ENCODE results near the gene LRRFIP1.
A peak's percentile ranks its signal among the peaks of the same experiment; 100 is the strongest.

The LRRFIP1 gene

DNA sequence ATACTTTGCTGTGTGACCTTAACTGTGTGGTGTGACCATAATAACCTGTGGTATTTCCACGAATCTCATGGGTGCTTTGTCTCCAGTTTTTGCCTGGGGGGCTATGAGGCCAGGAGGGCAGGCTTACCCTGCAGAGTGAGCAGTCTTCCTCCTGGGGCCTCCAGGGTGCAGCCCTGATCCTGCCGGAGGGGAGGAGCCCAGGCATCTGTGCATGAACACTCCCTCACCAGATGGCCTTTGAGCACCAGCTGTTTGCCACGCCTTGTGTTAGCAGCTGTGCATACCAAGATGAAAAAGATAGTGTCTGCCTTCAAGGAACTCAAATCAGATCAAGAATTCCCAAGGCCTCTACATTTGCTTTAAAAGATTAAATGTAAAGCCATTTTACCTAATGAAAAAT, 96.2 kb downstream of the LRRFIP1 start:
- DNase-seq (ENCODE audit: low spot score), result no peak

DNA sequence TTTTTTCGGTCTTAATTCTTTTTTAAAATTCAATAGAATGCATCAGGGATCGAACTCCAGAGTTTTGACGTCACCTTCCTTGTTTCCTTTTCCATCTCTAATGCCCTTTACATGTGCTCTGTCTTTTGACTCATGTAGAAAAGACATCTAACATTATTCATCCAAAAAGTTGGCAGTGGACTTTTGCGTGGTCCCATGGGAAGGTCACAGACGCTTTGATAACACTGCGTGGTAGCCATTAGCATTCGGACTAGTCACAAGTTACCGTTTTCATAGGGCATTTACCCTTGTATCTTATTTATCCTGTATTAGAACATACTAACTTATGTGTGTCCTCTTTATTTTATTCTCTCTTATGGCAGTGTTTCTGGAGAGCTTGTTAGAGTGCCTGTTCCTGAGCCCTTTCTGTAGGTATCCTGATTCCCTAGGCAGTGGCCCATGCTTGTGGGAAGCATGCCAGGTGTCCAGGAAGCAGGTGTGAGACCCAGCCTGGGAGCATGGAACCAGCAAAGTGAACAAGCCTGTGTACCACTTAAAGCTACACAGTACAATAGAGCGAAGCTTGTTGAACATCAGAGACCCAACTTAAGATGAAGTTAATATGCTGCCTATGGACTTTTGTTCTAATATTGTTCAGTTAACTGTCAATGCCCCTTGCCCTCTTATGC, 97.6 kb downstream of the LRRFIP1 start:
- no peak for DNase-seq (ENCODE audit: low spot score)

DNA sequence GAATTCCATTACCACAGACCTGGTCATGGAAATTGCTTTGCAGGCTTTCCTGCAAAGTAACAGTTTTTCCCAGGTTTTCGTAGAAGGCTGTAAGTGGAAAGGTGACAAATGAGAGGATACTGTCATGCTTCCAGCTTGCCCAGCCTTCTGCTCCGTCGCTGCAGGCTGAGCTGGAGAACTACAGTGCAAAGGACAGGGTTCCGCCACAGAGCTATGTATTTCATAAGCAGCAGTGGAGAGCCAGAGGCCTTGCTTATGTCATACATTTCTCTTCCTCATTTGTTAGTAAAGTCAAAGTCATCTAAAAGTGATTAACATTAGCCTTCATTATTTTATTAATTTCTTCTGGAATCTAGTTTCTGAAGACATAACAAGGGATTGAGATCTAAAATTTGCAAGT, 98.3 kb downstream of the LRRFIP1 start:
- no peak for DNase-seq (ENCODE audit: low spot score)

DNA sequence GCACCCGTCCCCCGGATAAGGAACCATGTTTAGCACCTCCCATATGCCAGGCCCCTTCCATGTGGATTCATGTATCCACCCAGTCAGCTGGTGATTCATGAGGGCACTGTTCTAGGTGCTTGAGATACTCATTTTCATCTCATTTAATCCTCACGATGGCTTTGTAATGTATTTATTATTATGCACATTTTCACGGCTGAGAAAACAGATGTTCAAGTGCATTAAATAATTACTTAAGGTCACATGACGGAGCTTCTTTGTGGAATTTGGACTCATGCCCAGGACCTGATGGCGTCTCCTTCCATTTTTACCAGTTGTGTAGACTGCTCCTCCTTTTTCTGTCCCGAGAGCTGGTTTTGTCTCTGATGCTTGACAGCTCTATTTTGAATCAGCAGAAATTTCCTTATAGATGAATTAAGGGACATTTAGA, 99.0 kb downstream of the LRRFIP1 start:
- no peak for DNase-seq (ENCODE audit: low spot score)

DNA sequence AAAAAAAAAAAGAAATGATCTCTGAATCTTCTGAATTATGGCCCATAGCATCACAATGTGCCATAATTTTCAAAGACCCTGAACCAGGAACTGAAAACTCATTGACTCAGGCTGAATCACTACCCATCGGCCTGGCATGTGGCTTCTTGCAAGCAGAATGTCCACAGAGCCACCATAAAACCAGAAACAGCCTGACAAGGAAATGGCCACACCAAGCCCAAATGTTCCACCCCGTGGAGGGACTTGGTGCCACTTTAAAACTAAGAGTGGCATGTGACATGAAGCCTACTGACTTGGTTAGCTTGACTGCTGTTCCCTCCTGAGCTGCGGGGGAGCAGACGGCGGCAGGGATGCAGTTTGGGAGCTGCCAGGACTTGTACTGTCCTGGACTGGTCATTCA, 100.0 kb downstream of the LRRFIP1 start:
- DNase-seq (ENCODE audit: low spot score), result no peak

DNA sequence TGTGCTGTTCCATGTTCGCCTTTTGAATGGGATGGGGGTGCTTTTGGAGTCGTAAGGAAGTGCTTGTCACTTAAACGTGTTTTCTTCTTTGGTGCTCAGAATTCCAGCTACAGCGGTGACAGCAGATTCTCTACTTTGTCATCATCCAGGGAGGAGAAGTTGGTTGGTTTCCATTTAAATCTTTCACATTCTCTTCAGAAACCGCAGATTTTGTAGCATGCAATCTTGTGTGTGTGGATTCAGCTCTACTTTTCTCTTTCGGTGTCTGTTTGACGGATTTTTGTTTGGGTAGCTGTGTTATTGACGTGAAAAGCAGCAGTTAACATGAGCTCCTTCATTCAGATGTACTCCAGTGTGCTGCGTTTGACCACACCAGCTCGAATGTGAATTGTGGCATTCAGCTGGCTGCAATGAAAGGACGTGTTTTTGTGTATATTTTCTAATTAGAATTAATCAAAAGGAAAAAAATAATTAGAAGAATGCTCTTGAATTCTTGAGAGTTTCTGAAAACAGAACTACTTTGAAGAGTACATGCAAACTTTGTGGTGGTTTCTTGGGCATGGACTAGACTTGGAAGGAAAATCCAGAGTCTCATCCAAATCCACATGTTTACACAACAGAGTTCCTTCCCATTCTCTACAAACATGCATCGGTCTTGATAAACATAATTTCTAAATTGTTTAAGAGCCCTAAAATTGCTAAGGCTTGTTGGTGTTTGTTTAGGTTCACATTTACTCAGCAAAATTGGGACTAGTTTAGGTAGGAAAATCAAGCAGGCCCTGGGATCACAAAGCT, 102.5 kb downstream of the LRRFIP1 start:
- DNase-seq (ENCODE audit: low spot score), result peak; percentile 65

DNA sequence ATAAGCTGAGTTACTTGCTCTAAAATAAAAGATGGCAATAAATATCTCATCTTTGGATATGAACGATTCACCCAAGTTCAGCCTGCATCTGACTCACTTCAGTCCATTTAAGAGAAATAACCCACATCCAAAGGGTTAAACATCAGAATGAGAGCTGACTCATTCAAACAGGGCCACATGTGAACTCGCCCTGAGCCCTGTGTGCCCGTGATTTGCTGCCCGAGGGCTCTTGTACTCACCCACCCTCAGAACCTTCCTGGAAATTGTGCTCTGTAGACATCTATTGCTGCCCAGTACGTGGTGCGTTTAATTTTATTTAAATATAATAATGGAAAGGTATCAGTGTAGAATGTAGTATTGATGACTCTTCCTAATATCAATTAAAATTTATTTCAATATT, 104.3 kb downstream of the LRRFIP1 start:
- peak; percentile 68 for DNase-seq (ENCODE audit: low spot score)

DNA sequence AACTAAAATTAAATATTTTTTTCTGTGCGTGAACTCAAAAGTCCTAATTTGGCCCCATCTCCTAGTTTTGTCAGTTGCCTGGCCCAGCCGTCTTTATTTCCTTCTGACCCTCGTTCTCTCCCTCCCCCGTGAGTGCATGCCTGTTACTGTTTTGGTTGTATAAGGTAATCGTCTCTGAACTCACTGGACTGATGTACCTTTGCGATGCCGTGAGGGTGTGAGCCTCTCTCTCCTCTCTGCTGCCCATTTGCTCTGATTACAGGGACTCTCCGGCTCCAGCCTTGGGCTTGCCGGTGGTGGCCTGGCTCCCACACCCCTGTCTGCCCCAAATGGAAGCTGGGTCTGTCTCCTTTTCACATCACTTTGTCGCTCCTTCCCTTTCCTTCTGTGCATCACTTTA, 104.7 kb downstream of the LRRFIP1 start:
- no peak for DNase-seq (ENCODE audit: low spot score)

DNA sequence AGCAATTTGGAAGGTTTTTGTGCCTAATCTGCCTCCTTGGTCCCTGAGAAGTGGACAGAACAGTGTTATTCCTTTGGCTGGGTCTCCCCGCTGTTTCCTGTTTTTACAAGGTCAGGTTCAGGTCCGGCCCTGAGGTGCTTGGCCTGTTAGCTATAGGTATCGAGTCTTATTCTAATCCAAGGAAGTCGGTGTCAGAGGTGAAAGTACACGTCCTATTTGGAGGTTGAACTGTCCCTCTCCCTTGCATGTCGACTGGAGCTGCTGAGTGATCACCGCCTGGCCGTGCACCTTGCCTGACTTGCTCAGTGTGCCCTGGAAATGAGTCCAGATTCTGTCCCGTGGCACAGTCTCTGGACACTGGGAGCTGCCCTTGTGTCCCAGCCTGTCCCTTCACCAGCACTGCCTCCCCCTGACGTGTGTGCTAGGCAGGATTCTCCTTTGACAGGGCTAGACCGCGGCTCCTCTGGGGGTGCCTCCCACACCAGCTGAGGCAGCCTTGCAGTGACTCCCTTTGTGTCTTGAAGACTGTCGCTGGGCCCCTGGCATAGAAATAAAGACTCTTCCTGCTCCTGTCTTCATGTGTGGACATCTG, 105.5 kb downstream of the LRRFIP1 start:
- no peak for DNase-seq (ENCODE audit: low spot score)

DNA sequence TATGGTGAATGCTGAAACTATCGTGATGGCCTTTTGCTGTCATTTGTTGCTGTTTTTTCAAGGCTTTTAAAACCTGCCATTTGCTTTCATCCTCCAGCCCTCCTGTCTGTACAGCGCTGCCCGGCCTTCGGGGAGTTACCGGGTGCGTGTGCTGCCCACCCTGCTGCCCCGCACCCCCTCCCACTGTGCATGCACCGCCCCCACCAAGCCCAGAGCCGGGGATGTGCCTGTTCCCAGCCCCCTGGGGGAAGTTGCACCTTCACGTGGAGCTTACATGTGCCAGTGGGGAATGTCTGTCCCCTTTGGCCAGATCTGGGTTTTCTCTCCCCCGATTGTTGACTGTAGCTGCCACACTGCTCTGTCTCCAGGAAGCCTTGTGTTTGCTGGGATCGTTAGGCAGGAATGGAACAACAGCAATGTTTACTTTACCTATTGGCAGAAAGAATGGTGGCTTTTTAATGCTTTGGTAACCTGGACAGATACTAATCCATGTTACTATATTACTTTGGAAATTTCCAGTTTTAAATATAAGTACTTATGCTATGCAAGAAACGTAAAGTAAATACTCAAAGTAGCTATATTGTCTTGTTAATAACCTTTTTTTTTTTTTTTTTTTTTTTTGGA, 106.4 kb downstream of the LRRFIP1 start:
- DNase-seq (ENCODE audit: low spot score), result no peak

DNA sequence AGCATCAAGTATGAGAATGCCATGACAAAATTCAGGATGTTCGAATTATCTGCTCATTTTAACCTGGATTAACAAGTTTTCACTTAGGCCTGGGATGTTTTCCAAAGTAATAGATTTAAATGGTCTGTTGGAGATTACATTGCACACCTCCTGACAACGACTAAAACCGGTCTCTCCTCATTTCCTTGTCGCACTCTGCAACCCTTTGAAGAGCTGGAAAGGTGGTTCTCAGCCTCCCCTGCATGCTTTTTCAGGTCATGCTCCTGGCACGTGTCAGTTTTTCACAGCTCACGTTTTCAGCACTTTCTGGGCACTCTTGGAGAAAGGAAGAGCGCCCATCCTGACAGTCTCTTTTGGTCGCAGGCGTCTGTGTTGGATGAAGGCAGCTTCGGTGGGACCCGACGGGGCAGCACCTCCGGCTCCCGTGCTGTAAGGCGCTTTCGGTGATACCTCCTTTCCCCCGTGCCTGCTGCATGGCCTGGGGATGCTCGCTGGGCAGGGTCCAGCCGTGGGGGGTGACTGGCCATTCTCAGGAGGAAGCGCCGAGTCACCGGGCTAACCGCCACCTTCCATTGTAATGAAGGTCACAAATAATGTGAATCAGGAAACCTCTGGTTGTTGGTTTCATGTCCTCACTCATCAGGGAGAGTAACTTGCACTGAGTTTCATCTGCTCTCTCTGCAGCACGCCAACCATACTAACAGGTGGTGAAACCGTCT, 107.7 kb downstream of the LRRFIP1 start:
- no peak for DNase-seq (ENCODE audit: low spot score)

DNA sequence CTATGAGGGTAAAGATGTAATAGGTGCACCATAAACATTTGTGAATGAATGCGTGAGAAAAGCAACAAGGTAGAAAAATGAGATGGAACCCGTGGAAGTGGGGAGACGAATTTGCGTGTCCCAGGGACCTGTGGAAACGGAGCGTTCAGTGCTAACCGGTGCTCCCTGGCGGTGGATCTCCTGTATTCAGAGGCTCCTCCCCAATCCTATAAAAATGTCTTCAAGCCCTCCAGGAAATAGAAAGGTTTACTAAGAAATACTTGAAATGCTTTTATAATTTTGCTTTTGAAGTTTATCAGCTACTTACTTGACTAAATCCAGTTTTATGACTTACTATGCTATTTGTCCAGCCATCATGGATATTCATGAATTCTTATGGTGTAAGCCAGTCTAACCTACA, 108.4 kb downstream of the LRRFIP1 start:
- no peak for DNase-seq (ENCODE audit: low spot score)

DNA sequence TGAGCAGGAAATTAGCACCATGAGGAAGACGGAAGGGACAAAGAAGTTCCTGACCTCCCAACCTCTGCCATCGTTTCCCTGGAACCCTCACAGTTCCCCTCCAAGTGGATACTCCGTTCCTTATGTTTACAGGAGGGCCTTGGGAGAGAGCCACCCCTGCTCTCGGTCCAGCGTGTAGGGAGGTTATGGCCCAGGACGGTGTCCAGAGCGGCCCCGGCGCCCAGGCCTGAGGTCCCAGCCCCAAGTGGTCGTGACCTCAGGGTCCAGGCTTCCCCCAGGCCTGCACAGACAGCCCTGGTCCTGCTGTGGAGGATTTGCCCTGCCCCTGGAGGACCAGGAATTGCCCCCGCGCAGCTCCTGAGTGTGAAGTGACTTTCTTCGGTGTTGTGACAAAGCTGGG, 109.4 kb downstream of the LRRFIP1 start:
- no peak for DNase-seq (ENCODE audit: low spot score)

DNA sequence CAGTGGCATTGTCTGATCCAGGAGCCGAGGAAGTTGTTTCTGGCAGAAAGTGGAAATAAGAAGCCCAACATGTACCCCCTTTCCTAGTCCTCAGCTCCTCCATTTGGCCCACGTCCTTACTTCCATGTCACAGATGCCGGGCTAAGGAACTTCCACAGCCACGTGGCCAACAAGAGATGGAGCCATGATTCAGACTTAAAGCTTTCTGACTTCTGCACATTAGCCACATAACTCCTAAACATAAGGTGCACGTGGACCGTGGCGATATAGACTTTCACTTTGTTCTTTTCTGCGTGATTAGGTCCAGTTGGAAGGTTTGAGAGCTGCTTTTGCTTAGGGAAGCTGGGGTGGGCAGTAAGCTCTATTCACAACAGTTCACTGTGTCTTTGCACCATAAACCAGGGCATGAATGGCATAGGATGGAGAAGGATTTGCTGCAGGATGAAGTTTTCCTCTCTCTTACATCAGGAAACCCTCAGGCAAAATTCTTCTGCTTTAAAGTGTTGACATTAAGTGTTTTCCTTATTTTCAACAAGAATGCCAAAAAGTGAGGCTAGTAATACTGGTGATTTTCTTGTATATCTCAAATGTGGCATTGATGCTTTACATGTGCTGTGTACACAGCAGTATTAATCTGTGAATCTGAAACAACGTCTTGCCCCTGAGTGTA, 109.9 kb downstream of the LRRFIP1 start:
- no peak for DNase-seq (ENCODE audit: low spot score)

DNA sequence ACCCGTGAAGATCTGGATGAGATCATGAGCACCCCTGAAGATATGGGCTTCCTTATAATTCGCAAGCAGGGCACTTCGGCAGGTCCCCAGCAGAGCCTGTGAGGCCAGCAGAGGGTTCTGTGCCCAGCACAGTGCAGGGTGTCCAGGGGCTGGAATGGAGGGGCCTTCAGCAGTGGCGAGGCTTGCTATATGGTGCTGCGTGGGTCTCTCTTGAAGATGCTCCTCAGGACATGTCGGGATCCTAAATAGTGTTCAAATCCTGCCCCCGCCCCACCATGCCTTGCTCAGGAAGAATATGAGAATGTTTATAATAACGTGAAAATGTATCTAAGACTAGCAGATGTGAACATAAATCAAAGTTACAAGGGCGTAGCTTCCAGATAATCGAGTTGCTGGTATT, 110.9 kb downstream of the LRRFIP1 start:
- DNase-seq (ENCODE audit: low spot score), result no peak

DNA sequence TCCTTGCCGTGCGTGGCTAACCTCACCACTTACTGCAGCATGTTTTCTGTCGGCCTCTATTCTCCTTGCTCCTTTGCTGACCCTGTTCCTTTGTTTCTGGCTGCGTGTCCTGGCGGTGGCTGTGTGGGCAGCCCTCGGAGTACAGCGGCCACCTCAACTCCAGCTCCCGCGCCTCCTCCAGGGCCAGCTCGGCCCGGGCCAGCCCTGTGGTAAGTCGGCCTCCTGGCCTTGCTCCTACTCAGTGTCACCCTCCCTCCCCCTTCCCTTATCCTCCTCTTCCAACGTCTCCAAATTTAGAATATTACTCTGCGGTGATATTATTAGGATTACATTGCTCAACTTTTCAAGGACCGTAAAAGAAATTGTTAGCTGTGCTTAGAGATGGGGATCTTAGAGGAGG, 111.7 kb downstream of the LRRFIP1 start:
- no peak for DNase-seq (ENCODE audit: low spot score)

DNA sequence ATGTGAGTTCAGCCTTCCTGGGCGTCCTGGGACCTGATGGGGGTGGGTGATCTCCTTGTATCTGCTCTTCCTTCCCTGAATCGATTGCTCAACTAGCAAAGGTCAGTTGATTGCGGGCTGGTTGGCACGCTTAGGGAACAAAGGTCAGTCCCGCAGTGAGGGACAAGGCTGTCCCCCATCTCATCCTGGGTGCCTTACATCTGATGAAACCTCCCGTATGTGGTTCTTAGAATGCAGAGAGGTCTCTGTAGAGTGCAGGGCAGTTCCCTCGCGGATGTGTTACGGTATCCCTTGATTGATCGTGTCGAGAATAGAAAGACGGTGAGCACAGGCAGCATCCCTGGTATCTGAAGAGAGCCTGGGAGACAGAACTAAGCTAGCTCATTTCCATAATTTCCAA, 114.8 kb downstream of the LRRFIP1 start:
- DNase-seq (ENCODE audit: low spot score), result no peak

DNA sequence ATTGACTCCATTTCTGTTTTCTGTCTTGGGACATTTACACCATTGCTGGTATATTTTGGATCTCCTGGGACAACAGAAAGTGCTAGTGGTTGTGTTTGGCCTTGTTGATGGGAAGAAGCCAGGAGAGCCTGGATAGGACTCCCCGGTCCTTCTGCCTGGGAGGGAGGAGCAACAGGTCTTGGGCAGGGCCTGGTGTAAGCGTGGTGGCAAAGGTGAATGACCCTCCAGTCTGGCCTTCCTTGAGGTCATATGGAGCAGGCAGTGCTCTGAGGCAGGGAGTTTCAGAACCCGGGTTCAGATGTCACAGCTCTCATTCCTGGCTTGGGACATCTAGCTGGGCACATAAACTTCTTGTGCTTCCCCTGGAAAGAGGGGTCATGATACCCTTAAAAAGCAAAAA, 115.2 kb downstream of the LRRFIP1 start:
- DNase-seq (ENCODE audit: low spot score), result no peak

DNA sequence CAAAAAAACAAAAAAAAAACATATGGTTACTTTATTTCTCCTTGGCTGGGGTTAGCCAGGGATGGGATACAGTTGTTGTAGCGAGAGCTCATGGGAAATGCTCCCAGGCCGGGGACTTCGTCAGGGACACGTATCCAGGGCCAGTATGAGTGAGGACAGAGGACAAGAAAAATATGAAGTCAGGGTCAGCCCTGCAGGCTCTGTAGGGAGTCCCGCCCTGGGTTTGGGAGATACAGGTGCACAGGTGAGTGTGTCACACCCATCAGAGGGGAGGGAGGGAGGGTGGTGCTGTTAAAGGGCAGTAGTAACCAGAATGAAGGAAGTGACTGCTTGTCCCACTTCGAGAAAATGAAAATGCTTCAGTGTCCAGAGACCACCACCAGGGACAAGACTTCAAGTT, 115.6 kb downstream of the LRRFIP1 start:
- DNase-seq (ENCODE audit: low spot score), result no peak

DNA sequence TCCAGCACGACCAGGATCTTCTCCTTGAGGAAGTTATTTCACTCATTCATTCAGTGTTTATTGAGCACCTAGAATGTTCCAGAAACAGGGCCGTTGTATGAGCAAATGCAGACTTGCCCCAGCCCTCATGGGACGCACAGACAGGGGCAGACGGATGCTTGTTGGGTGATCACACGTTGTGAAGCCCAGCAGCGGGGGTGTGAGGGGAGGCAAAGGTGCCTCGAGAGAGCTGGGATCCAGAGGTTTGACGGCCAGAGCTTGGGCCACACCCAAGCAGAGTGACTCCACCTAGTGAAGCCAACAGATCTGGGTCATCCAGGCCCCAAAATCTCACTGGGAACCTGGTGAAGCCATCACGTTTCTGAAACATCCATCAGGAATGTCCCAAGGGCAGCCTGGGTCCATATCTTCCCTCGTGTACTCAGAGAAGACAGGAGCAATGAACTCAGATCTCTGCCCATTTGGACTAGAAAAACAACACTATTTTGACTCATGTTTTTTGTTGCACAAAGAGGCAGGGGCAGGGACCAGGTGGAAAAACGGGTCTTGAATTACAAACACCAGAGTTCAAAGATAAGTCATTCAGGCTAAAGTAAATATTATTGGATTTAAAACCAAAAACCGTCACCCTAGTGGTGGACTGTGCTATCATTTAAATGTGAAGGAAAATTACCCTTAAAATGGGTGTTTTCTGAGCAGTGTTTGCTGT, 116.3 kb downstream of the LRRFIP1 start:
- peak; percentile 49 for DNase-seq (ENCODE audit: low spot score)

DNA sequence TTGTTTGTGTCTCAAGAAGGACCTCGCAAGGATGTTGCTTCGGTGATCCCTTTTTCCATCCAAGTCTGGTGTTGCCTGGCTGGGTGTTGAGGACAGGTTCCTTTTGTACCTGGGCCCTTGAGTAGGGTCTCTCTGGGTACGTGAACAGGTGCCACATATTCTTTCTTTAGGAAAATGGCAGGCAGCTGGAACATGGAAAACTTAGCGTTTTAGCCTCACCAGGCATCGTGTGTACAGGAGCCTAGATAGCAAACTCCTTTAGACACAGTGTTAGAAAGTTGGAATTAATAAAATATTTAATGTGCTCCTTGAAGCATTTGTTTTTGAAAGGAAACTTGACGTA, 116.9 kb downstream of the LRRFIP1 start:
- no peak for DNase-seq (ENCODE audit: low spot score)
